HEK293 (cell line): ENCODE measurements around the gene CABP1.

Experiments used
- CTCF ChIA-PET: fragments of 350-600 bp; formaldehyde crosslinking; extraction: SDS; loops from one replicate; lab custom pipeline; 2021; ENCODE audit warnings: antibody characterized with exemption; lab: Yijun Ruan, JAX
- POLR2A ChIA-PET: fragments of 300-600 bp; formaldehyde crosslinking; extraction: SDS; loops from one replicate; lab custom pipeline; 2020; ENCODE audit warnings: antibody characterized with exemption, inconsistent platforms; lab: Yijun Ruan, JAX
- H3K27ac ChIP-seq: fragments of 200-500 bp; sonication (Bioruptor generic); 2 replicates; pipeline ENCODE4 v1.5.1; 2014; ENCODE audit warnings: low read depth, low read length, control low read depth, inconsistent platforms; ENCODE audit errors: extremely low read depth
- H3K36me3 ChIP-seq, 2 experiments: fragments of 200-500 bp in 1 of 2; sonication (Bioruptor generic) in 1 of 2; 1 replicate in 1 of 2; 2 replicates in 1 of 2; pipeline ENCODE4 v1.5.1; 2014 to 2017; ENCODE audit warnings: inconsistent platforms in 2 of 2, low read length in 2 of 2; ENCODE audit not compliant: control insufficient read depth in 2 of 2, insufficient read depth in 1 of 2
- H3K4me1 ChIP-seq: fragments of 200-500 bp; sonication (Bioruptor generic); 2 replicates; pipeline ENCODE4 v1.5.1; 2014; ENCODE audit warnings: mild to moderate bottlenecking, low read length, inconsistent platforms; ENCODE audit not compliant: control insufficient read depth, insufficient read depth
- H3K4me3 ChIP-seq: 2 replicates; pipeline ENCODE4 v1.5.1; 2011; ENCODE audit warnings: low read depth, mild to moderate bottlenecking, control low read depth, low read length, moderate library complexity
- H3K9me3 ChIP-seq: fragments of 200-500 bp; sonication (Bioruptor generic); 2 replicates; pipeline ENCODE4 v1.5.1; 2014; ENCODE audit warnings: low read depth, low read length, inconsistent platforms; ENCODE audit not compliant: control insufficient read depth, insufficient read depth
- EGR2 ChIP-seq: fragments of 450-650 bp; formaldehyde crosslinking; IDR thresholded peaks from 2 replicates; pipeline ENCODE4 v1.5.1; 2016; ENCODE audit warnings: low read depth, missing biosample characterization, missing genetic modification characterization
- GLI2 ChIP-seq: fragments of 450-650 bp; formaldehyde crosslinking; IDR thresholded peaks from 2 replicates; pipeline ENCODE4; 2017; ENCODE audit warnings: missing biosample characterization, missing genetic modification characterization, low read depth, borderline replicate concordance
- KLF1 ChIP-seq: fragments of 450-650 bp; formaldehyde crosslinking; IDR thresholded peaks from 2 replicates; pipeline ENCODE4 v1.5.1; 2016; ENCODE audit warnings: missing biosample characterization, missing genetic modification characterization
- KLF16 ChIP-seq: fragments of 450-650 bp; formaldehyde crosslinking; IDR thresholded peaks from 2 replicates; pipeline ENCODE4 v1.5.1; 2017; ENCODE audit warnings: missing biosample characterization, missing genetic modification characterization
- KLF9 ChIP-seq: fragments of 450-650 bp; formaldehyde crosslinking; IDR thresholded peaks from 2 replicates; pipeline ENCODE4 v1.5.1; 2016; ENCODE audit warnings: missing biosample characterization, missing genetic modification characterization, low read depth
- SCRT1 ChIP-seq: fragments of 450-650 bp; formaldehyde crosslinking; IDR thresholded peaks from 2 replicates; pipeline ENCODE4 v1.5.1; 2016; ENCODE audit warnings: missing biosample characterization, missing genetic modification characterization, borderline replicate concordance
- YY1 ChIP-seq: fragments of 450-650 bp; formaldehyde crosslinking; IDR thresholded peaks from 2 replicates; pipeline ENCODE4 v1.5.1; 2018; ENCODE audit warnings: missing biosample characterization, missing genetic modification characterization
- ZBTB21 ChIP-seq: fragments of 450-650 bp; formaldehyde crosslinking; IDR thresholded peaks from 2 replicates; pipeline ENCODE4 v1.5.1; 2017; ENCODE audit warnings: missing biosample characterization, missing genetic modification characterization
- ZBTB7A ChIP-seq: fragments of 450-650 bp; formaldehyde crosslinking; IDR thresholded peaks from 2 replicates; pipeline ENCODE4 v1.5.1; 2016; ENCODE audit warnings: low read depth, missing biosample characterization, missing genetic modification characterization
- ZFHX2 ChIP-seq: fragments of 450-650 bp; formaldehyde crosslinking; conservative IDR thresholded peaks from 2 replicates; pipeline ENCODE4 v1.5.1; 2016; ENCODE audit warnings: missing biosample characterization, missing genetic modification characterization
- ZNF10 ChIP-seq: fragments of 450-650 bp; formaldehyde crosslinking; IDR thresholded peaks from 2 replicates; pipeline ENCODE4 v1.5.1; 2017; ENCODE audit warnings: missing biosample characterization, missing genetic modification characterization
- ZNF133 ChIP-seq: fragments of 450-650 bp; formaldehyde crosslinking; IDR thresholded peaks from 2 replicates; pipeline ENCODE4 v1.5.1; 2016; ENCODE audit warnings: missing biosample characterization, missing genetic modification characterization
- ZNF138 ChIP-seq: fragments of 450-650 bp; formaldehyde crosslinking; IDR thresholded peaks from 2 replicates; pipeline ENCODE4 v1.5.1; 2016; ENCODE audit warnings: missing biosample characterization, missing genetic modification characterization, borderline replicate concordance
- ZNF140 ChIP-seq: fragments of 450-650 bp; formaldehyde crosslinking; IDR thresholded peaks from 2 replicates; pipeline ENCODE4 v1.5.1; 2016; ENCODE audit warnings: missing biosample characterization, missing genetic modification characterization
- ZNF2 ChIP-seq: fragments of 450-650 bp; formaldehyde crosslinking; IDR thresholded peaks from 2 replicates; pipeline ENCODE4 v1.5.1; 2016; ENCODE audit warnings: missing biosample characterization, missing genetic modification characterization
- ZNF248 ChIP-seq: fragments of 450-650 bp; formaldehyde crosslinking; IDR thresholded peaks from 2 replicates; pipeline ENCODE4 v1.5.1; 2017; ENCODE audit warnings: missing biosample characterization, missing genetic modification characterization
- ZNF341 ChIP-seq: fragments of 450-650 bp; formaldehyde crosslinking; IDR thresholded peaks from 2 replicates; pipeline ENCODE4; 2016; ENCODE audit warnings: low read depth, missing biosample characterization, missing genetic modification characterization
- ZNF501 ChIP-seq: fragments of 450-650 bp; formaldehyde crosslinking; IDR thresholded peaks from 2 replicates; pipeline ENCODE4 v1.5.1; 2016; ENCODE audit warnings: missing biosample characterization, missing genetic modification characterization
- ZNF785 ChIP-seq: fragments of 450-650 bp; formaldehyde crosslinking; IDR thresholded peaks from 2 replicates; pipeline ENCODE4 v1.5.1; 2016; ENCODE audit warnings: missing biosample characterization, missing genetic modification characterization
- TF ChIP-seq, protein P1 (sequence below): fragments of 450-650 bp; formaldehyde crosslinking; IDR thresholded peaks from 2 replicates; pipeline ENCODE4 v1.5.1; 2016; ENCODE audit warnings: missing biosample characterization, missing genetic modification characterization
- TF ChIP-seq, protein P2 (sequence below): fragments of 450-650 bp; formaldehyde crosslinking; IDR thresholded peaks from 2 replicates; pipeline ENCODE4 v1.5.1; 2016; ENCODE audit warnings: missing biosample characterization, missing genetic modification characterization
- TF ChIP-seq, protein P3 (sequence below): fragments of 450-650 bp; formaldehyde crosslinking; IDR thresholded peaks from 2 replicates; pipeline ENCODE4 v1.5.1; 2017; ENCODE audit warnings: missing biosample characterization, missing genetic modification characterization
- TF ChIP-seq, protein P4 (sequence below): fragments of 450-650 bp; formaldehyde crosslinking; IDR thresholded peaks from 2 replicates; pipeline ENCODE4 v1.5.1; 2017; ENCODE audit warnings: missing biosample characterization, missing genetic modification characterization
- TF ChIP-seq, protein P5 (sequence below): fragments of 450-650 bp; IDR thresholded peaks from 2 replicates; pipeline ENCODE4 v1.5.1; 2018; ENCODE audit warnings: missing biosample characterization, missing genetic modification characterization
- TF ChIP-seq, protein P6 (sequence below): fragments of 450-650 bp; formaldehyde crosslinking; IDR thresholded peaks from 2 replicates; pipeline ENCODE4 v1.5.1; 2016; ENCODE audit warnings: missing biosample characterization, missing genetic modification characterization, low read depth

The CABP1 gene

DNA sequence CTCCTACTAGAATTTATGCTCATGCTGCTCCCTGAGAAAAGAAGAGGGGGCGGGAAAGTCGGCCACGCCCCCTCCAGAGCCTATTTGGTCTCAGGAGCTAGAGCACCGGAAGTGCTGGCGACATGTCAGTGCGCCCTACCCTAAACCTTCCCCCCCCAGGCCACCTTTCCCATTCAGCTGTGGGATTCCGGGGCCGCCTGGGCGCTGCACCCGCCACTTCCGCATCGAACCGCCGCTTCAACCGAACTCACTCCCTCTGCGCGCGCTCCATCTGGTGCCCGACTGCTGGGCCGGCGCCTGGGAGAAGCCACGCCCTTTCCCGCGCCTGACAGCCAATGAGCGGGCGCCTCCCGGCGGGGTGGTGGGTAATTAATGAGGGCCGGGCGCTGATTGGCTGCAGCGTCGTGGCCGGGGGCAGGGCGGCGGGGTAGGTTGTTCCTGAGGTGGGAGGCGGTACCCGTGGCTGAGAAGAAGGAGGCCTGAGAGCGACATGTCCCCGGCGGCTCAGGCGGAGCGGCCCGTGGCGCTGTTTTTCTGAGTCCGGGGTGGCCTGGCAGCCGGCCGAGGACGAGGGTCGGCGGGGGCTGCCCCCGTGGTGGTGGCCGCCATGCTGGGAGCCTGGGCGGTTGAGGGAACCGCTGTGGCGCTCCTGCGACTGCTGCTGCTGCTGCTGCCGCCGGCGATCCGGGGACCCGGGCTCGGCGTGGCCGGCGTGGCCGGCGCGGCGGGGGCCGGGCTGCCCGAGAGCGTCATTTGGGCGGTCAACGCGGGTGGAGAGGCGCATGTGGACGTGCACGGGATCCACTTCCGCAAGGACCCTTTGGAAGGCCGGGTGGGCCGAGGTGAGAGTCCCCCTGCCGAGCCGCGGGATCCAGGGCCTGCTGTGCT is 46.5 kb downstream of the CABP1 start, which contains the start of gene MLEC:
MLEC (plus strand) TSS at position 460 of the 888 bp plus-strand sequence; CDS start at position 608, 148 bp downstream.
- H3K4me3 ChIP-seq, result peak within 1 kb of the TSS; percentile 81
- H3K4me1 ChIP-seq, result peaks cover 9% of the 10 kb centered on the region; the same call in 1 of the 2 replicates
- POLR2A ChIA-PET, result interaction anchor here (0.6 to 1.5 kb wide), 7 partner anchors 11 to 395 kb away, joined by 3 to 6 read pairs (median 4); partner anchors contain the start of genes POP5 and RNU4-2
- H3K9me3 ChIP-seq, result no peaks in the 10 kb centered on the region
- H3K27ac ChIP-seq, result peak within 1 kb of the TSS; percentile 76
- H3K36me3 ChIP-seq, result no peaks in the 10 kb centered on the region
- CTCF ChIA-PET, result interaction anchor here (0.7 to 1.5 kb wide), 3 partner anchors 31 to 39 kb away, joined by 3 to 6 read pairs (median 3); no protein-coding TSS in a partner anchor
- TF ChIP-seq, protein P1, sequence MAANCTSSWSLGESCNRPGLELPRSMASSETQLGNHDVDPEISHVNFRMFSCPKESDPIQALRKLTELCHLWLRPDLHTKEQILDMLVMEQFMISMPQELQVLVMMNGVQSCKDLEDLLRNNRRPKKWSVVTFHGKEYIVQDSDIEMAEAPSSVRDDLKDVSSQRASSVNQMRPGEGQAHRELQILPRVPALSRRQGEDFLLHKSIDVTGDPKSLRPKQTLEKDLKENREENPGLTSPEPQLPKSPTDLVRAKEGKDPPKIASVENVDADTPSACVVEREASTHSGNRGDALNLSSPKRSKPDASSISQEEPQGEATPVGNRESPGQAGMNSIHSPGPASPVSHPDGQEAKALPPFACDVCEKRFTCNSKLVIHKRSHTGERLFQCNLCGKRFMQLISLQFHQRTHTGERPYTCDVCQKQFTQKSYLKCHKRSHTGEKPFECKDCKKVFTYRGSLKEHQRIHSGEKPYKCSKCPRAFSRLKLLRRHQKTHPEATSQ (tag by site-specific recombination), result peak; percentile 95
- peak; percentile 95 for TF ChIP-seq ZNF501 (tag by site-specific recombination)
- TF ChIP-seq EGR2 (tag by site-specific recombination), result no peak; the same call in 1 of the 2 replicates
- 0 out of 2 replicates have a peak, but pooled peaks have one; percentile 9 for TF ChIP-seq ZFHX2 (tag by site-specific recombination)
- TF ChIP-seq KLF16, result peak; percentile 91
- no peak for TF ChIP-seq ZNF248 (tag by site-specific recombination)
- no peak for TF ChIP-seq ZNF140 (tag by site-specific recombination)
- TF ChIP-seq ZNF10 (tag by site-specific recombination), result peak; percentile 25; the same call in 1 of the 2 replicates
- TF ChIP-seq, protein P2, sequence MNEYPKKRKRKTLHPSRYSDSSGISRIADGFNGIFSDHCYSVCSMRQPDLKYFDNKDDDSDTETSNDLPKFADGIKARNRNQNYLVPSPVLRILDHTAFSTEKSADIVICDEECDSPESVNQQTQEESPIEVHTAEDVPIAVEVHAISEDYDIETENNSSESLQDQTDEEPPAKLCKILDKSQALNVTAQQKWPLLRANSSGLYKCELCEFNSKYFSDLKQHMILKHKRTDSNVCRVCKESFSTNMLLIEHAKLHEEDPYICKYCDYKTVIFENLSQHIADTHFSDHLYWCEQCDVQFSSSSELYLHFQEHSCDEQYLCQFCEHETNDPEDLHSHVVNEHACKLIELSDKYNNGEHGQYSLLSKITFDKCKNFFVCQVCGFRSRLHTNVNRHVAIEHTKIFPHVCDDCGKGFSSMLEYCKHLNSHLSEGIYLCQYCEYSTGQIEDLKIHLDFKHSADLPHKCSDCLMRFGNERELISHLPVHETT (tag by site-specific recombination), result peak; percentile 99
- TF ChIP-seq SCRT1 (tag by site-specific recombination), result no peak
- TF ChIP-seq, protein P3, sequence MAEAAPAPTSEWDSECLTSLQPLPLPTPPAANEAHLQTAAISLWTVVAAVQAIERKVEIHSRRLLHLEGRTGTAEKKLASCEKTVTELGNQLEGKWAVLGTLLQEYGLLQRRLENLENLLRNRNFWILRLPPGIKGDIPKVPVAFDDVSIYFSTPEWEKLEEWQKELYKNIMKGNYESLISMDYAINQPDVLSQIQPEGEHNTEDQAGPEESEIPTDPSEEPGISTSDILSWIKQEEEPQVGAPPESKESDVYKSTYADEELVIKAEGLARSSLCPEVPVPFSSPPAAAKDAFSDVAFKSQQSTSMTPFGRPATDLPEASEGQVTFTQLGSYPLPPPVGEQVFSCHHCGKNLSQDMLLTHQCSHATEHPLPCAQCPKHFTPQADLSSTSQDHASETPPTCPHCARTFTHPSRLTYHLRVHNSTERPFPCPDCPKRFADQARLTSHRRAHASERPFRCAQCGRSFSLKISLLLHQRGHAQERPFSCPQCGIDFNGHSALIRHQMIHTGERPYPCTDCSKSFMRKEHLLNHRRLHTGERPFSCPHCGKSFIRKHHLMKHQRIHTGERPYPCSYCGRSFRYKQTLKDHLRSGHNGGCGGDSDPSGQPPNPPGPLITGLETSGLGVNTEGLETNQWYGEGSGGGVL (tag by site-specific recombination), result peak; percentile 94
- TF ChIP-seq, protein P4, sequence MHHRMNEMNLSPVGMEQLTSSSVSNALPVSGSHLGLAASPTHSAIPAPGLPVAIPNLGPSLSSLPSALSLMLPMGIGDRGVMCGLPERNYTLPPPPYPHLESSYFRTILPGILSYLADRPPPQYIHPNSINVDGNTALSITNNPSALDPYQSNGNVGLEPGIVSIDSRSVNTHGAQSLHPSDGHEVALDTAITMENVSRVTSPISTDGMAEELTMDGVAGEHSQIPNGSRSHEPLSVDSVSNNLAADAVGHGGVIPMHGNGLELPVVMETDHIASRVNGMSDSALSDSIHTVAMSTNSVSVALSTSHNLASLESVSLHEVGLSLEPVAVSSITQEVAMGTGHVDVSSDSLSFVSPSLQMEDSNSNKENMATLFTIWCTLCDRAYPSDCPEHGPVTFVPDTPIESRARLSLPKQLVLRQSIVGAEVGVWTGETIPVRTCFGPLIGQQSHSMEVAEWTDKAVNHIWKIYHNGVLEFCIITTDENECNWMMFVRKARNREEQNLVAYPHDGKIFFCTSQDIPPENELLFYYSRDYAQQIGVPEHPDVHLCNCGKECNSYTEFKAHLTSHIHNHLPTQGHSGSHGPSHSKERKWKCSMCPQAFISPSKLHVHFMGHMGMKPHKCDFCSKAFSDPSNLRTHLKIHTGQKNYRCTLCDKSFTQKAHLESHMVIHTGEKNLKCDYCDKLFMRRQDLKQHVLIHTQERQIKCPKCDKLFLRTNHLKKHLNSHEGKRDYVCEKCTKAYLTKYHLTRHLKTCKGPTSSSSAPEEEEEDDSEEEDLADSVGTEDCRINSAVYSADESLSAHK (tag by site-specific recombination), result peak; percentile 59
- TF ChIP-seq ZNF138 (tag by site-specific recombination), result no peak
- no peak for TF ChIP-seq GLI2 (tag by site-specific recombination)
- TF ChIP-seq ZBTB7A (tag by site-specific recombination), result peak; percentile 14; the same call in 1 of the 2 replicates
- peak; percentile 89 for TF ChIP-seq ZNF341
- TF ChIP-seq, protein P5, sequence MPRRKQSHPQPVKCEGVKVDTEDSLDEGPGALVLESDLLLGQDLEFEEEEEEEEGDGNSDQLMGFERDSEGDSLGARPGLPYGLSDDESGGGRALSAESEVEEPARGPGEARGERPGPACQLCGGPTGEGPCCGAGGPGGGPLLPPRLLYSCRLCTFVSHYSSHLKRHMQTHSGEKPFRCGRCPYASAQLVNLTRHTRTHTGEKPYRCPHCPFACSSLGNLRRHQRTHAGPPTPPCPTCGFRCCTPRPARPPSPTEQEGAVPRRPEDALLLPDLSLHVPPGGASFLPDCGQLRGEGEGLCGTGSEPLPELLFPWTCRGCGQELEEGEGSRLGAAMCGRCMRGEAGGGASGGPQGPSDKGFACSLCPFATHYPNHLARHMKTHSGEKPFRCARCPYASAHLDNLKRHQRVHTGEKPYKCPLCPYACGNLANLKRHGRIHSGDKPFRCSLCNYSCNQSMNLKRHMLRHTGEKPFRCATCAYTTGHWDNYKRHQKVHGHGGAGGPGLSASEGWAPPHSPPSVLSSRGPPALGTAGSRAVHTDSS (tag by site-specific recombination), result peak; percentile 35; the same call in 1 of the 2 replicates
- TF ChIP-seq KLF1, result no peak
- TF ChIP-seq ZNF2 (tag by site-specific recombination), result peak; percentile 94
- TF ChIP-seq, protein P6, sequence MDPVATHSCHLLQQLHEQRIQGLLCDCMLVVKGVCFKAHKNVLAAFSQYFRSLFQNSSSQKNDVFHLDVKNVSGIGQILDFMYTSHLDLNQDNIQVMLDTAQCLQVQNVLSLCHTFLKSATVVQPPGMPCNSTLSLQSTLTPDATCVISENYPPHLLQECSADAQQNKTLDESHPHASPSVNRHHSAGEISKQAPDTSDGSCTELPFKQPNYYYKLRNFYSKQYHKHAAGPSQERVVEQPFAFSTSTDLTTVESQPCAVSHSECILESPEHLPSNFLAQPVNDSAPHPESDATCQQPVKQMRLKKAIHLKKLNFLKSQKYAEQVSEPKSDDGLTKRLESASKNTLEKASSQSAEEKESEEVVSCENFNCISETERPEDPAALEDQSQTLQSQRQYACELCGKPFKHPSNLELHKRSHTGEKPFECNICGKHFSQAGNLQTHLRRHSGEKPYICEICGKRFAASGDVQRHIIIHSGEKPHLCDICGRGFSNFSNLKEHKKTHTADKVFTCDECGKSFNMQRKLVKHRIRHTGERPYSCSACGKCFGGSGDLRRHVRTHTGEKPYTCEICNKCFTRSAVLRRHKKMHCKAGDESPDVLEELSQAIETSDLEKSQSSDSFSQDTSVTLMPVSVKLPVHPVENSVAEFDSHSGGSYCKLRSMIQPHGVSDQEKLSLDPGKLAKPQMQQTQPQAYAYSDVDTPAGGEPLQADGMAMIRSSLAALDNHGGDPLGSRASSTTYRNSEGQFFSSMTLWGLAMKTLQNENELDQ, result no peak
- TF ChIP-seq YY1 (tag by site-specific recombination), result peak; percentile 86
- TF ChIP-seq ZNF133 (tag by site-specific recombination), result no peak
- 0 out of 2 replicates have a peak, but pooled peaks have one; percentile 43 for TF ChIP-seq ZNF785 (tag by site-specific recombination)
- TF ChIP-seq KLF9 (tag by site-specific recombination), result peak; percentile 100
- peak; percentile 70; the same call in 1 of the 2 replicates for TF ChIP-seq ZBTB21 (tag by site-specific recombination)
